Tibial nerve (tissue), 3 donors: ENCODE results near the gene SPC24.

Experiments used
- CTCF ChIP-seq, 5 experiments: fragments of 200-600 bp in 3 of 5; fragments of 450-650 bp in 2 of 5; sonication (generic) in 3 of 5; IDR thresholded peaks; one replicate each; pipeline ENCODE4 v1.5.1; 2016 to 2019; ENCODE audit warnings: antibody characterized with exemption in 5 of 5, mild to moderate bottlenecking in 3 of 5, moderate library complexity in 2 of 5
- POLR2A ChIP-seq, 2 donors: fragments of 450-650 bp; IDR thresholded peaks; one replicate each; pipeline ENCODE4 v1.6.1; 2017; ENCODE audit warnings: antibody characterized with exemption in 2 of 2, mild to moderate bottlenecking in 2 of 2, moderate library complexity in 2 of 2

- TF ChIP-seq CTCF (IDR thresholded peaks at IDR 0.05) (no peak), POLR2A (IDR thresholded peaks at IDR 0.05) (no peak)
Observed at GRCh38 chr19:11174336-11174735, 18.8 kb upstream of the SPC24 start.
